DOHH2 (cell line): Measurements from ENCODE around the gene ZFHX3.

Experiments
- H3F3A ChIP-seq: fragments of 200-600 bp; sonication (generic), shearing (Covaris generic); 2 replicates; pipeline ENCODE4 v1.6.0; 2016; ENCODE audit warnings: antibody characterized with exemption, mild to moderate bottlenecking; ENCODE audit not compliant: control insufficient read depth, insufficient read depth
- H3K27ac ChIP-seq: fragments of 200-600 bp; sonication (generic); 2 replicates; pipeline ENCODE4 v1.5.1; 2014; ENCODE audit warnings: low read depth, mild to moderate bottlenecking, low read length, moderate library complexity
- H3K27me3 ChIP-seq: fragments of 200-600 bp; sonication (generic); 2 replicates; pipeline ENCODE4 v1.6.1; 2014; ENCODE audit warnings: mild to moderate bottlenecking, low read length, mixed read lengths; ENCODE audit not compliant: control insufficient read depth
- H3K36me3 ChIP-seq: fragments of 200-600 bp; sonication (generic); 2 replicates; pipeline ENCODE4 v1.6.1; 2014; ENCODE audit warnings: mild to moderate bottlenecking, low read length, moderate library complexity, mixed read lengths; ENCODE audit not compliant: control insufficient read depth
- H3K4me1 ChIP-seq: fragments of 200-600 bp; sonication (generic); 2 replicates; pipeline ENCODE4 v1.6.1; 2014; ENCODE audit warnings: mild to moderate bottlenecking, low read length, mixed read lengths; ENCODE audit not compliant: control insufficient read depth
- H3K4me2 ChIP-seq: fragments of 200-600 bp; sonication (generic); 2 replicates; pipeline ENCODE4 v1.6.0; 2014; ENCODE audit warnings: mild to moderate bottlenecking, low read length, moderate library complexity
- H3K4me3 ChIP-seq: fragments of 200-600 bp; sonication (generic); 2 replicates; pipeline ENCODE4 v1.5.1; 2014; ENCODE audit warnings: mild to moderate bottlenecking, low read length, mixed read lengths
- H3K79me2 ChIP-seq: fragments of 200-600 bp; sonication (generic); 2 replicates; pipeline ENCODE4 v1.6.1; 2014; ENCODE audit warnings: mild to moderate bottlenecking, low read length, mixed read lengths; ENCODE audit not compliant: control insufficient read depth
- H3K9me2 ChIP-seq: fragments of 200-600 bp; sonication (generic); replicated peaks from 2 replicates; pipeline ENCODE4 v1.6.1; 2014; ENCODE audit warnings: mild to moderate bottlenecking, low read length, mixed read lengths; ENCODE audit not compliant: control insufficient read depth
- H3K9me3 ChIP-seq: fragments of 200-600 bp; sonication (generic); 2 replicates; pipeline ENCODE4 v1.6.1; 2014; ENCODE audit warnings: antibody characterized with exemption, low read length, mixed read lengths; ENCODE audit not compliant: control insufficient read depth, insufficient read depth
- H4K20me1 ChIP-seq: fragments of 200-600 bp; sonication (generic); 2 replicates; pipeline ENCODE4 v1.6.0; 2014; ENCODE audit warnings: low read depth, mild to moderate bottlenecking, antibody characterized with exemption, low read length, moderate library complexity; ENCODE audit not compliant: control insufficient read depth, insufficient read depth
- CTCF ChIP-seq: fragments of 200-600 bp; sonication (generic); IDR thresholded peaks from one replicate; pipeline ENCODE4 v1.5.1; 2014; ENCODE audit warnings: antibody characterized with exemption, mild to moderate bottlenecking, low read depth, low read length; ENCODE audit not compliant: poor library complexity, severe bottlenecking
- EZH2phosphoT487 ChIP-seq: fragments of 200-600 bp; sonication (generic); IDR thresholded peaks from 2 replicates; pipeline ENCODE4 v1.6.1; 2017; ENCODE audit warnings: borderline replicate concordance, mild to moderate bottlenecking, antibody characterized with exemption, low read length, moderate library complexity, mixed read lengths

Gene ZFHX3

GRCh38 chr16:72967941-72968340 lies 80.0 kb downstream of the ZFHX3 start:
- Histone ChIP-seq H3K4me2 (no peak overlapping the region), H3K27me3 (no peaks in the 10 kb centered on the region), H4K20me1 (no peaks in the 10 kb centered on the region), H3K9me2 (no peaks in the 10 kb centered on the region), H3F3A (no peaks in the 10 kb centered on the region), H3K27ac (no peak overlapping the region), H3K4me3 (no peak overlapping the region), H3K79me2 (no peaks in the 10 kb centered on the region), H3K9me3 (no peaks in the 10 kb centered on the region), H3K4me1 (no peaks in the 10 kb centered on the region), H3K36me3 (no peaks in the 10 kb centered on the region)
- TF ChIP-seq CTCF (no peak), EZH2phosphoT487 (no peak)

DNA sequence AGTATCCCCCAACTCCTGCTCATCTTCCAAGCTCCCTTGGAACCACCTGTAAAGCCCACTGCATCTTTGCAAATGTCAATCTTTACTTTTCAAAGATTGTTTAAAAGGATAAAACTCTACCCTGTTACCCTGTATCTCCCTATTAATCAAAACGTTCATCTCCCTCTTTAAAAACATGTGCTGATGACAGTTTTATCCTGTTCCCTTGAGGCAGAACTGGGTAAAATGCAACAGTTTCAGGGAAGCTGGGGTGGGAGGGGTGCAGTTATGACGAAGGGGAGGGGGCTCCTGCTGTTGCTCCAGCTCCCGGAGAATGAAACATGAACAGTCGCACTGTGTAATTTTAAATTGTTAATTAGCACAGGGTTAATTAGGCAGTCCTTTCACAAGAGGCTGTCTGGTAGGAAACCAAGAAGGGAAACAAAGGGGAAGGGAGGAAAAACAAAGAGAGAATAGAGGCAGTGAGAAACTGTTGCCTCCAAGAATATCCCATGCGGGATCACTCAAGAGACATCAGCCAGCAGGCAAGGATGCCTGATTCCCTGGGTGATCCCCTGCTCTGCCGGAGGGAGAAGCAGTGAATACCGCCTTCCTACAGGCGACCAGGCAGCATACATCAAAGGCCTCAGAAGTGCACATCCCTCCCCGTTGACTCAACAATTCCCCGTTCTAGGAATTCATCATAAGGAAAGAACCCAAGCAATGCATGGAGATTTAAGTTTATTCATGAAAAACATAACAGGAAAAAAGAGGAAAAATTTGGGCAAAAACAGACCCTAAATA lies 84.2 kb downstream of the ZFHX3 start:
- no peaks in the 10 kb centered on the region for H4K20me1 ChIP-seq
- H3K36me3 ChIP-seq = no peaks in the 10 kb centered on the region
- no peaks in the 10 kb centered on the region for H3K9me3 ChIP-seq
- TF ChIP-seq CTCF = no peak
- no peak for TF ChIP-seq EZH2phosphoT487
- H3K27ac ChIP-seq = no peak overlapping the region
- H3F3A ChIP-seq = no peaks in the 10 kb centered on the region
- H3K4me1 ChIP-seq = no peaks in the 10 kb centered on the region
- no peak overlapping the region for H3K4me2 ChIP-seq
- no peaks in the 10 kb centered on the region for H3K9me2 ChIP-seq
- no peaks in the 10 kb centered on the region for H3K79me2 ChIP-seq
- H3K4me3 ChIP-seq = no peak overlapping the region
- no peaks in the 10 kb centered on the region for H3K27me3 ChIP-seq

- H3K27ac ChIP-seq = no peak overlapping the region
- H3K9me2 ChIP-seq = no peaks in the 10 kb centered on the region
- no peaks in the 10 kb centered on the region for H3K79me2 ChIP-seq
These were observed 85.6 kb downstream of the ZFHX3 start for GRCh38 chr16:72962347-72962746.

More at GRCh38 chr16:72962347-72962746, 85.6 kb downstream of the ZFHX3 start:
- TF ChIP-seq CTCF = no peak
- no peak for TF ChIP-seq EZH2phosphoT487
- Histone ChIP-seq H3K27me3 (no peaks in the 10 kb centered on the region), H3K4me1 (no peaks in the 10 kb centered on the region), H3F3A (no peaks in the 10 kb centered on the region), H4K20me1 (no peaks in the 10 kb centered on the region), H3K36me3 (no peaks in the 10 kb centered on the region), H3K4me3 (no peak overlapping the region), H3K4me2 (no peak overlapping the region), H3K9me3 (no peaks in the 10 kb centered on the region)
